HepG2 (cell line): Measurements from ENCODE around the gene LLGL1. TPM values are rescaled to one million over a fixed set of nuclear protein-coding genes. Genes with fewer than 3 reads are reported as not detected.

ENCODE experiments used
- CAMTA2 ChIP-seq: sonication (generic); formaldehyde crosslinking; IDR thresholded peaks from 2 replicates; pipeline ENCODE4 v1.4.0; 2020; ENCODE audit warnings: mild to moderate bottlenecking, missing genetic modification reagents, borderline replicate concordance
- GABPB1 ChIP-seq: IDR thresholded peaks from 2 replicates; pipeline ENCODE4 v1.6.1; 2016; ENCODE audit warnings: mild to moderate bottlenecking, missing genetic modification reagents, moderate library complexity, missing compliant biosample characterization
- HDAC6 ChIP-seq: fragments of 200-600 bp; sonication (generic); IDR thresholded peaks from 2 replicates; pipeline ENCODE4 v1.7.0; 2017; ENCODE audit warnings: mild to moderate bottlenecking, antibody characterized with exemption, low read length, low read depth
- HIVEP1 ChIP-seq: sonication (generic); formaldehyde crosslinking; IDR thresholded peaks from 2 replicates; pipeline ENCODE4 v1.4.0; 2020; ENCODE audit warnings: mild to moderate bottlenecking, missing genetic modification reagents
- HNF4G ChIP-seq, 2 experiments: sonication (generic) in 1 of 2; formaldehyde crosslinking in 1 of 2; IDR thresholded peaks; 2 replicates each; pipeline versions ENCODE4 v1.4.0 to v1.6.1; 2011 to 2020; ENCODE audit warnings: borderline replicate concordance in 2 of 2, low read depth in 2 of 2, mild to moderate bottlenecking in 2 of 2, low read length in 1 of 2, missing genetic modification reagents in 1 of 2, moderate library complexity in 1 of 2
- JUN ChIP-seq: sonication (generic); formaldehyde crosslinking; IDR thresholded peaks from 2 replicates; pipeline ENCODE4 v1.4.0; 2020; ENCODE audit warnings: mild to moderate bottlenecking, missing genetic modification reagents
- MIER2 ChIP-seq: IDR thresholded peaks from 2 replicates; pipeline ENCODE4 v1.6.1; 2016; ENCODE audit warnings: missing biosample characterization, missing genetic modification reagents
- MXI1 ChIP-seq: IDR thresholded peaks from 3 replicates; pipeline ENCODE4 v1.6.1; 2012; ENCODE audit warnings: low read depth, low read length, inconsistent platforms, borderline replicate concordance
- SKI ChIP-seq: fragments of 450-650 bp; IDR thresholded peaks from one replicate; pipeline ENCODE4 v1.6.1; 2018; ENCODE audit warnings: mild to moderate bottlenecking; ENCODE audit not compliant: partially characterized antibody
- TAF1 ChIP-seq: sonication (generic); formaldehyde crosslinking; IDR thresholded peaks from 2 replicates; pipeline ENCODE4 v1.4.0; 2020; ENCODE audit warnings: missing genetic modification reagents
- TBX3 ChIP-seq: fragments of 450-650 bp; IDR thresholded peaks from 2 replicates; pipeline ENCODE4 v1.6.1; 2017; ENCODE audit warnings: antibody characterized with exemption, mild to moderate bottlenecking, inconsistent platforms, borderline replicate concordance
- ZFP36 ChIP-seq: fragments of 150-350 bp; IDR thresholded peaks from 2 replicates; pipeline ENCODE4 v1.6.1; 2018; ENCODE audit warnings: borderline replicate concordance, low read length, low read depth; ENCODE audit not compliant: partially characterized antibody
- ZFP37 ChIP-seq: sonication (generic); formaldehyde crosslinking; IDR thresholded peaks from 2 replicates; pipeline ENCODE4 v1.4.0; 2020; ENCODE audit warnings: missing genetic modification reagents, borderline replicate concordance
- ZNF256 ChIP-seq: sonication (generic); formaldehyde crosslinking; conservative IDR thresholded peaks from 2 replicates; pipeline ENCODE4 v1.4.0; 2020; ENCODE audit warnings: missing genetic modification reagents
- ZNF484 ChIP-seq: sonication (generic); formaldehyde crosslinking; IDR thresholded peaks from 2 replicates; pipeline ENCODE4 v1.5.1; 2020; ENCODE audit warnings: mild to moderate bottlenecking, low read depth, missing genetic modification reagents, borderline replicate concordance
- polyA plus RNA-seq, 8 experiments: library from polyadenylated mRNA; depleted of rRNA in 3 of 8; stranded (reverse) in 7 of 8; unstranded in 1 of 8; fragments of >200 nt; fragmentation: Illumina TruSeq in 4 of 8; extraction: Trizol in 4 of 8; gene quantifications; 2 replicates each; pipeline versions ENCODE4 v1.2.1 to v1.2.3, GENCODE V29; 2011 to 2016; ENCODE audit warnings: low read depth in 4 of 8, missing spikeins in 1 of 8, mixed read lengths in 1 of 8; ENCODE audit not compliant: insufficient read depth in 1 of 8
- total RNA-seq, 5 experiments: library from RNA; depleted of rRNA; stranded (reverse); fragments of >200 nt; fragmentation: Illumina TruSeq; extraction: Trizol; gene quantifications; 2 replicates each; pipeline ENCODE4 v1.2.3, GENCODE V29; 2016; ENCODE audit warnings: low read depth in 1 of 5
- TF ChIP-seq, protein P1 (sequence below): sonication (generic); formaldehyde crosslinking; IDR thresholded peaks from 2 replicates; pipeline ENCODE4 v1.4.0; 2020; ENCODE audit warnings: missing genetic modification reagents
- TF ChIP-seq, protein P2 (sequence below): sonication (generic); formaldehyde crosslinking; IDR thresholded peaks from 2 replicates; pipeline ENCODE4 v1.5.0; 2020; ENCODE audit warnings: mild to moderate bottlenecking, missing genetic modification reagents
- TF ChIP-seq, protein P3 (sequence below): sonication (generic); formaldehyde crosslinking; IDR thresholded peaks from 2 replicates; pipeline ENCODE4 v1.8.1; 2023; ENCODE audit warnings: missing genetic modification reagents, inconsistent platforms, borderline replicate concordance
- TF ChIP-seq, protein P4 (sequence below): sonication (generic); formaldehyde crosslinking; IDR thresholded peaks from 2 replicates; pipeline ENCODE4 v1.4.0; 2020; ENCODE audit warnings: missing genetic modification reagents, low read depth, mild to moderate bottlenecking, borderline replicate concordance

LLGL1 gene
- total and polyA plus RNA-seq, 2 of the 13 experiments (the other 11 are each of a cell fraction or from before 2014, with no cell fraction given) = 15.0 to 15.3 TPM

DNA sequence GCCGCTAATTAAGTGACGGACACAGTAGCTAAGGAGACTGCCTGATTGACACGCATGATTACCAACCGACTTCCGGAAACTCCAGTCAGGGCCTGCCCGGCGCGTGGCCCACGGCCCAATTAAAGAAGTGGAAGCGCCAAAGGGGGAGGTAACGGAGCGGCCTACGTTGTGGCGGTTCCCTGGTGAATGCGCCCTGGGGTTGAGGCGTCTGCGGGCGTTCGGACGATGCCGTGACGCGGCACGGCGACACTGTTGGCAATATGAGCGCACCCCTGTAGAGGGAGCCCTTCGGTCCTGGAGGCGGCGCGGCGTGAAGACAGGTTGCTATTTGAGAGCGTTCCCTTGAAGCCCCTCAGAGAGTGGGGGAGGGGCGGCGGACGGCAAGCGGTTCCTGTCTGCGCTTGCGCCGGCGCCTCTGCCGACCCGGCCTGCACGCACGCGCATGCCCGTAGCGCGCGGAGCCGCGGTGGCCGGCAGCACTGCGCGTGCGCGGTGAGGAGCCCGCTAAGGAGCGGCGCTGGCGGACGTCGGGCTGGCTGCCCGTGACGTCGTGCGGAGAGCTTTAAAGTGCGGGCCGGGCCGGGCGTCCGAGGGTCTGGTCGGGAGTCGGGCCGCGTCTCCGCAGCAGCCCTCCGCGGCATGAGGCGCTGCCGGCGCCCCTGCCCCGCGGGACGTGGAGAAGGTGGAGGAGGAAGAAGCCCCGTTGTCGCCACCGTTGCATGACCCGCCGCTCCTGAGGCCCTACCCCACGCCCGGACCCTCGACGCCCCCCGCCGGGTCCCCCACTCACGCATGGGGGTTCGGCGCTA is 41.9 kb upstream of the LLGL1 start, which contains the start of gene ALKBH5 (continued):
- TF ChIP-seq TBX3 = peak; percentile 74
- TF ChIP-seq MIER2 = no peak
- TF ChIP-seq JUN (CRISPR knock-in tag) = 0 out of 2 replicates have a peak, but pooled peaks have one; percentile 16
- no peak for TF ChIP-seq ZFP37
- TF ChIP-seq, protein P1, sequence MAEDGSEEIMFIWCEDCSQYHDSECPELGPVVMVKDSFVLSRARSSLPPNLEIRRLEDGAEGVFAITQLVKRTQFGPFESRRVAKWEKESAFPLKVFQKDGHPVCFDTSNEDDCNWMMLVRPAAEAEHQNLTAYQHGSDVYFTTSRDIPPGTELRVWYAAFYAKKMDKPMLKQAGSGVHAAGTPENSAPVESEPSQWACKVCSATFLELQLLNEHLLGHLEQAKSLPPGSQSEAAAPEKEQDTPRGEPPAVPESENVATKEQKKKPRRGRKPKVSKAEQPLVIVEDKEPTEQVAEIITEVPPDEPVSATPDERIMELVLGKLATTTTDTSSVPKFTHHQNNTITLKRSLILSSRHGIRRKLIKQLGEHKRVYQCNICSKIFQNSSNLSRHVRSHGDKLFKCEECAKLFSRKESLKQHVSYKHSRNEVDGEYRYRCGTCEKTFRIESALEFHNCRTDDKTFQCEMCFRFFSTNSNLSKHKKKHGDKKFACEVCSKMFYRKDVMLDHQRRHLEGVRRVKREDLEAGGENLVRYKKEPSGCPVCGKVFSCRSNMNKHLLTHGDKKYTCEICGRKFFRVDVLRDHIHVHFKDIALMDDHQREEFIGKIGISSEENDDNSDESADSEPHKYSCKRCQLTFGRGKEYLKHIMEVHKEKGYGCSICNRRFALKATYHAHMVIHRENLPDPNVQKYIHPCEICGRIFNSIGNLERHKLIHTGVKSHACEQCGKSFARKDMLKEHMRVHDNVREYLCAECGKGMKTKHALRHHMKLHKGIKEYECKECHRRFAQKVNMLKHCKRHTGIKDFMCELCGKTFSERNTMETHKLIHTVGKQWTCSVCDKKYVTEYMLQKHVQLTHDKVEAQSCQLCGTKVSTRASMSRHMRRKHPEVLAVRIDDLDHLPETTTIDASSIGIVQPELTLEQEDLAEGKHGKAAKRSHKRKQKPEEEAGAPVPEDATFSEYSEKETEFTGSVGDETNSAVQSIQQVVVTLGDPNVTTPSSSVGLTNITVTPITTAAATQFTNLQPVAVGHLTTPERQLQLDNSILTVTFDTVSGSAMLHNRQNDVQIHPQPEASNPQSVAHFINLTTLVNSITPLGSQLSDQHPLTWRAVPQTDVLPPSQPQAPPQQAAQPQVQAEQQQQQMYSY (CRISPR knock-in tag) = peak; percentile 63
- TF ChIP-seq, protein P2, sequence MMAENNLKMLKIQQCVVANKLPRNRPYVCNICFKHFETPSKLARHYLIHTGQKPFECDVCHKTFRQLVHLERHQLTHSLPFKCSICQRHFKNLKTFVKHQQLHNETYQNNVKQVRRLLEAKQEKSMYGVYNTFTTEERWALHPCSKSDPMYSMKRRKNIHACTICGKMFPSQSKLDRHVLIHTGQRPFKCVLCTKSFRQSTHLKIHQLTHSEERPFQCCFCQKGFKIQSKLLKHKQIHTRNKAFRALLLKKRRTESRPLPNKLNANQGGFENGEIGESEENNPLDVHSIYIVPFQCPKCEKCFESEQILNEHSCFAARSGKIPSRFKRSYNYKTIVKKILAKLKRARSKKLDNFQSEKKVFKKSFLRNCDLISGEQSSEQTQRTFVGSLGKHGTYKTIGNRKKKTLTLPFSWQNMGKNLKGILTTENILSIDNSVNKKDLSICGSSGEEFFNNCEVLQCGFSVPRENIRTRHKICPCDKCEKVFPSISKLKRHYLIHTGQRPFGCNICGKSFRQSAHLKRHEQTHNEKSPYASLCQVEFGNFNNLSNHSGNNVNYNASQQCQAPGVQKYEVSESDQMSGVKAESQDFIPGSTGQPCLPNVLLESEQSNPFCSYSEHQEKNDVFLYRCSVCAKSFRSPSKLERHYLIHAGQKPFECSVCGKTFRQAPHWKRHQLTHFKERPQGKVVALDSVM (CRISPR knock-in tag) = 0 out of 2 replicates have a peak, but pooled peaks have one; percentile 11
- TF ChIP-seq, protein P3, sequence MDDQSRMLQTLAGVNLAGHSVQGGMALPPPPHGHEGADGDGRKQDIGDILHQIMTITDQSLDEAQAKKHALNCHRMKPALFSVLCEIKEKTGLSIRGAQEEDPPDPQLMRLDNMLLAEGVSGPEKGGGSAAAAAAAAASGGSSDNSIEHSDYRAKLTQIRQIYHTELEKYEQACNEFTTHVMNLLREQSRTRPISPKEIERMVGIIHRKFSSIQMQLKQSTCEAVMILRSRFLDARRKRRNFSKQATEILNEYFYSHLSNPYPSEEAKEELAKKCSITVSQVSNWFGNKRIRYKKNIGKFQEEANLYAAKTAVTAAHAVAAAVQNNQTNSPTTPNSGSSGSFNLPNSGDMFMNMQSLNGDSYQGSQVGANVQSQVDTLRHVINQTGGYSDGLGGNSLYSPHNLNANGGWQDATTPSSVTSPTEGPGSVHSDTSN (CRISPR knock-in tag) = peak; percentile 88; the same call in 1 of the 2 replicates
- TF ChIP-seq MXI1 = peak; percentile 89; the same call in 2 of the 3 replicates
- peak; percentile 17 for TF ChIP-seq SKI
- TF ChIP-seq HIVEP1 (CRISPR knock-in tag) = 0 out of 2 replicates have a peak, but pooled peaks have one; percentile 11
- TF ChIP-seq TAF1 (CRISPR knock-in tag) = peak; percentile 46
- no peak for TF ChIP-seq CAMTA2 (CRISPR knock-in tag)
- TF ChIP-seq, protein P4, sequence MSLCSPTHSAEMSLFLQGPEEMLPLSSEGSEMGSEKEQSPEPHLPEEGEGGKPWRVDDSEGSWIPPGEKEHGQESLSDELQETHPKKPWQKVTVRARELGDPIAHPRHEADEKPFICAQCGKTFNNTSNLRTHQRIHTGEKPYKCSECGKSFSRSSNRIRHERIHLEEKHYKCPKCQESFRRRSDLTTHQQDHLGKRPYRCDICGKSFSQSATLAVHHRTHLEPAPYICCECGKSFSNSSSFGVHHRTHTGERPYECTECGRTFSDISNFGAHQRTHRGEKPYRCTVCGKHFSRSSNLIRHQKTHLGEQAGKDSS = no peak
- TF ChIP-seq GABPB1 = peak; percentile 78
- no peak for TF ChIP-seq ZNF484 (CRISPR knock-in tag)
- TF ChIP-seq ZNF256 (CRISPR knock-in tag) = 0 out of 2 replicates have a peak, but pooled peaks have one; percentile 69
- TF ChIP-seq HDAC6 = no peak
- no peak for TF ChIP-seq HNF4G (IDR thresholded peaks at IDR 0.05; ENCODE audit: borderline replicate concordance, low read depth, low read length)
- no peak for TF ChIP-seq HNF4G (CRISPR knock-in tag; IDR thresholded peaks at IDR 0.05; ENCODE audit: borderline replicate concordance, low read depth)
- TF ChIP-seq ZFP36 = no peak
